HG03565 (cell line): ENCODE results near the gene PRXL2B.
"Not testable (repeated sequence)": the region's sequence is repeated elsewhere in the genome, so short reads cannot be mapped to it uniquely, and the experiment has no call there.

Source experiments
- ATAC-seq: cut with Tn5 transposase; IDR thresholded peaks from one replicate; pipeline ENCODE4 v1.9.1; 2021; ENCODE audit warnings: mild to moderate bottlenecking, moderate library complexity; ENCODE audit not compliant: unreplicated experiment

The PRXL2B gene

DNA sequence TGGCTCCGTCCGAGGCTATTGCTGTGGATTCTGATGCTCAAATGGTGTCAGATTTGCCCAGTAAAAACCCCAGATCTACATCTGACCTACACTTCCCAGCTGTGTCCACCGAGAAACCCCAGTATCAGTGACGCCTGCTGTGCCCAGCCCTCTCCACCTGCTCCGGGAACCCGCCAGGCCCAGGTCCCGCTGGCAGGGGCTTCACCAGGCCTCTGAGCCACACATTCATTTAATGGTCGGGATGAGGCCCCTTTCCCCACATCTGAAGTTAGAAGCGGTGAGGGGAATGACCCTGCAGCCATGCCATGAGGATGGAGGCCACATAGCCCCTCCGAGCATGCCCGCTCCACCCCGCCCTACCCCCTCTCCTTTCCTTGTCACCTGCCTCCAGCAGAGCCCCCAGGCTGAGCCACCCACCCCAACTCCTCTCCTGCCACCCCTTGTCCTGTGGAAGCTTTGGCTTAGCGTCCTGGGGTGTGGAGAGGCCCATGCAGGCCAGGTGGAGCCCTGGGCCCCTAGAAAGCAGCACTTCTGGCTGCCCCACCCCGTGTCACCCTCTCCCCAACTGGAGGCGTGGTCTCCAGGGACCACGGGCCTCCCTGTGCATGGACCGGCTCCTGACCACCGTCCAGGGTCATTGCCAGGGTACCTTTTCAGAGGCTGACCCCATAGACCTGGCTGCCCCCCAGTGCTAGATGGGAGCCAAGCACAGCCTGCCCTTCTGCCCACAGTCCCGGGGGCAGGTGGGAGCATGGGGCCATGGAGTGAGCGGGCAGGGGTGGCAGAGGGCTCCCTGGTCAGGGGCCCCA is 22.4 kb upstream of the PRXL2B start:
- no peak for ATAC-seq

DNA sequence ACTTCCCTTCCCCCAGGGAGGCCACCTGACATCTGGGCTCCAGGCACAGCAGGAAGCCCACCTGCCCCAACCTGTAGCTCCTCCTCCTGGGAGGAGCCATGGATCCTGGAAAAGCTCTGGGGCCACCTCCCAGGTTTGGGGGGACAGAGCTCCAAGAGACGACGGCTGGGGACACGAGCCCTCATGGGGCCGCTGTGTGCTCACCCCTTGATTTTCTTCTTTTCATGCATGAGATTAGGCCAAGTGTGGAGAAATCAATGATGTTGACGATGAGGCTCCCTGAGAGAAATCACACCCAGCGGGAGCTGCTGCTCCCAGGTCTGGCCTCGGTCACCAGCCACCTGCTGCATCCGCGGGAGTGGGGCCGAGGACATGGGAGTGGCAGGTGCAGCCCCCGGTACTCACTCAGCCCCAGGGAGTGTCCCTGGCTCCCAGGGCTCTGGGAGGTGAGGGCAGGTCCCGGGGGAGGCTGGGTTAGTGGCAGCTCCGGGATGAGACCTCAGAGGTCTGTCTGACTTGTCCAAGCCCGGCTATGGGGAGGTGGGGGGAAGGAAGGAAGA is 21.7 kb upstream of the PRXL2B start:
- ATAC-seq: no peak

DNA sequence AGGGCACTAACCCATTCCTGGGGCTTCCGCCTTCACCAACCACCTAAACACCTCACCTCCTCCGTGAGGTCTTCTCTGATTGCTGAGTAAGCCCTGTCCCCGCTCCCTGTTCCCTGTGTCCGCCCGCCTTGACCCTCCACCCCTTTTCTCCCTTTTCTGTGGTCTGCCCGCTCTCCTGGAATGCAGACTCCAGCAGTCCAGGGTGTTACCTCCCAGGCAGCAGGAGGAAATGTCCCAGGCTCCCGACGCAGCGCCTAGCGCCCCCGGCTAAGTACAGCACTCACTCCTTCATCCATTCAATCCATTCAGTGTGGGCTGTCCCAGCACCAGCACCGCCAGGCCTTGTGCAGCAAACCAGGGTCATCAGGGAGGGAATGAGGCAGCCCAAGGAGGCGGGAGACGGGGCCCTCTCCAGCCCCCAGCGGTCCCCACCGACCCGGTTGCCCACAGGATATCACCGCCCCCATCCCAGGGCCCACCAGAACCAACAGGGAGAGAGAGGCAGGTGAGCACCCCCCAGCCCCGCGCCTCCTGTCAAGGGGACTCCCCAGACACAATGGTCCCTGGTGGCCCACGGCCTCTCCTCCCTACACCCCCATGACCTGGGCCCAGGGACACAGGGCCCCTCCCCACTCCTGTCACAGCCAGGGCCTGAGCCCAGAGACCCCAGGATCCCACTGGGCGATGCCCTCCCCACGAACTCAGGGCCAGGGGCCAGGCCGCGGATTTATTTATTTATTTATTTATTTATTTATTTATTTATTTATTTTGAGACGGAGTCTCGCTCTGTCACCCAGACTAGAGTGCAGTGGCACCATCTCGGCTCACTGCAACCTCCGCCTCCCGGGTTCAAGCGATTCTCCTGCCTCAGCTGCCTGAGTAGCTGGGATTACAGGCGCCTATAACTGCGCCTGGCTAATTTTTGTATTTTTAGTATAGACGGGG is 20.2 kb upstream of the PRXL2B start:
- ATAC-seq: no peak

DNA sequence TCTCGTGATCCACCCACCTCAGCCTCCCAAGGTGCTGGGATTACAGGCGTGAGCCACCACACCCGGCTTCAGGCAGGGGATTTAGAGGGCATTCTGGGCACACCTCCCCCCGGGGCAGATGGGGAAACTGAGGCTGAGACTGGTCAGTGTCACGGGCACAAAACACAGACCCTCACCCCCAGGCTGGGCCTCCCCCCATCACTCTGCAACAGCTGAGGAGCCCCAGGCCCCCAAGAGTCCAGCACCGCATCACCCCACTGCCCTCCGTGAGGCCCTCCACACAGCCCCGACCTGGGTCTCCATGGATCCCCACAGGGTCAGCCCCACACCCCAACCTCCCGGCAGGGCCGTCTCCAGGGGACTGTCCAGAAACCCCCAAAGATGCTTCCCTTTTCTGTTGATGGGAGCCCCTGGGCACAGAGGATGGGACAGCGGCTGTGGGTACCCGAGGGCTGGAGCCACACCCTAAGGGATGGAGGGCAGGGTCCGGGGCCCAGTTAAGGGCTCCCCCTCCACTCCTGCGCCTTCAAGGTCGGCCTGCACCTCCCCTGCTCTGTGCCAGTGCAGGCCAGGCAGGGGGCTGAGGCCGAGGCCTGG is 19.4 kb upstream of the PRXL2B start:
- ATAC-seq: no peak

GRCh38 chr1:2568187-2568816 is 18.3 kb upstream of the PRXL2B start:
- ATAC-seq: not testable (repeated sequence)

DNA sequence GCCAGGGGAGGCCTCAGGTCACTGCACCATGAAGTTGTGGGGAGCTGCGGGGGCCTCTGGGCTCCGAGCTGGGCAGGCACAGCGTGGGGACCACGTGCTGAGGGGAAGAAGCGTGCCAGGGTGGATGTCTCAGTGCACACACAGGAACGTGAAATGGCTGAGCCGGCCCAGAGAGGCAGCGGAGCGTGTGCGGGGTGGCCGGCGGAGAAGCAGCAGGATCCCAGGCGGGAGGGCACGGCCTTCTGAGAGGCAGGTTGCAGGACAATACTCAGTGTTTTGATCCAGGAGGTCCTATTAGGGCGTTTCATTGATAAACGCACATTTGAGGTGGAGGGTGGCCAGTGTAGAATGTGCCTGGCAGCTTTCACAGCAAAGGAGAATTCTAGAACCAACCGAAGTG is 17.5 kb upstream of the PRXL2B start:
- ATAC-seq: no peak

DNA sequence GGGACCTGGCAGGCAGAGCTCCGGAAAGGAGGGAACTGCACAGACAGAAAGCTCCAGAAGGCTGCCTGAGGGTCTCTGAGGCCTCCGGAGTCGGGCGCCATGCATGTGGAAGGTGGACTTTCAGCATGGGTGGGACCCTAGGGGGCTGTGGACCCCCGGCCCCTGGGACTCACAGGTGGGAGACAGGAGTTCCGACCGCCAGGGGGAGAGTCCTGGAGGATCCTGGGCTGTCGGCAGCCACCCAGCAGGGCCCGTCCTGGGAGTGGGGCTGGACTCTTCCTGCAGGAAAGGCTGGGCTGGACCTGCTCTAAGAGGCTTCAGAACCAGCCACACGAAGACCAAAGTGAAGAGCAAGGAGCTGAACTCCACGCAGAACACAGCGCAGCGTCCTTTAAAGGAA is 16.9 kb upstream of the PRXL2B start:
- ATAC-seq: not testable (repeated sequence)

DNA sequence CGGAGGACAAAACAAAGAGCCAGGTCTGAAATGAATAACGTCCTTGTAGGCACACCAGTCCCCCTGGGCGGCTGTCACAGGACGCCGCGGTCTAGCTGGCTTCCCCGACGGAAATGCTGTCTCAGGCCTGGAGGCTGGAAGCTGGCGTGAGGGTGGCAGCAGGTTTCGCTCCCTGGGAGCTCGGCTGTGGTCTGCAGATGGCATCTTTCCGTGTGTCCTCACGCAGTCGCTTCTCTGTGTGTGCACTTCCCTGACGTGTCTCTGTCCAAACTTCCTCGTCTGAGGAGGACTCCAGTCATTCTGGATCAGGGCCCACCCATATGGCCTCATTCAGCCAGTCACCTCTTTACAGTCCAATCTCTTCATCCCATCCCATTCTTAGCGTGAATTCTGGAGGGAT is 16.2 kb upstream of the PRXL2B start:
- ATAC-seq: no peak

DNA sequence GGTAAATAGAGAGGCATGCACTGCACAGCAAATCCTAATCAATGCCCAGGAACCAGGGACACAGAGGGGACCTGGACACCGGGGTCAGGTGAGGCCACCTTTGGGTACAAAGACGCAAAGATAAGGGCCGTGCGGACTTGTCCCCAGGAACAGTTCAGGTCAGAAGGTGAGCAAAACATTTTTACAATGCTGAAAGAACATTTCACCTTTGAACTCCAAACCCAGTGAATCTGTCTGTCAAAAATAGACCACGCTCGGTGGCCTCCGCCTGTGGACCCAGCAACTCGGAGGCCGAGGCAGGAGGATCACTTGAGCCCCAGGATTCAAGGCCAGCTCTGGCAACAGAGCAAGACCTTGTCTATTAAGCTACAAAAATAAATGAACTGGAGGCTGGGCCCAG is 15.2 kb upstream of the PRXL2B start:
- ATAC-seq: no peak

DNA sequence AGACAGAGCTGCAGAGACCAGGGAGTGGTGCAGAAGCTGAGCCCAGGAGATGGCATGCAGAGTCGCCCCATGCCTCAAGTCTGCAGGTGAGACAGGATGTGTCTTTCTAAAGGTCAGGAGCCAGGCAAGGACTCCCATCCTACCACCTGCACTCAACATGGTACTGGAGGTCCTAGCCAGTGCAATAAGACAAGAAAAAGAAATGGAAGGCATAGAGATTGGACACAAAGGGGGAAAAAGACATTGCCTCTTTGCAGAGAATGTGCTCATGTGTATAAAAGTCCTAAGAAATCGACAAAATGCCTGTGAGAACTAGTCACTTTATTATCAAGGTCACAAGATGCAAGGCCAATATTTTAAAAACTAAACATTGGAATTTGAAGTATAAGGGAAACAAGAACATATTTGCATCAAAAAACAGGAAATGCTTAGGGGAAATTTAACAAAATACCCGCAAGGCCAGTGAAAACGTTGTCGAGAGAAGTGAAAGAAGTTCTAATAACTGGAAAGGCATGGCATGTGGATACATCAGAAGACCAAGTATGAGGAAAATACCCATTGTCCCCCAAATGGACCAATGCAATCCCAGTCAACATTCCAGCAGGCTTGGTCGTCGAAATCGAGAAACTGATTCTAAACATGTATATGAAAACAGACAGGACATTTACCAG is 13.2 kb upstream of the PRXL2B start:
- no peak for ATAC-seq

GRCh38 chr1:2574350-2574749 is 12.2 kb upstream of the PRXL2B start:
- ATAC-seq: no peak

- no peak for ATAC-seq
These were observed 10.5 kb upstream of the PRXL2B start for GRCh38 chr1:2575801-2576663.

DNA sequence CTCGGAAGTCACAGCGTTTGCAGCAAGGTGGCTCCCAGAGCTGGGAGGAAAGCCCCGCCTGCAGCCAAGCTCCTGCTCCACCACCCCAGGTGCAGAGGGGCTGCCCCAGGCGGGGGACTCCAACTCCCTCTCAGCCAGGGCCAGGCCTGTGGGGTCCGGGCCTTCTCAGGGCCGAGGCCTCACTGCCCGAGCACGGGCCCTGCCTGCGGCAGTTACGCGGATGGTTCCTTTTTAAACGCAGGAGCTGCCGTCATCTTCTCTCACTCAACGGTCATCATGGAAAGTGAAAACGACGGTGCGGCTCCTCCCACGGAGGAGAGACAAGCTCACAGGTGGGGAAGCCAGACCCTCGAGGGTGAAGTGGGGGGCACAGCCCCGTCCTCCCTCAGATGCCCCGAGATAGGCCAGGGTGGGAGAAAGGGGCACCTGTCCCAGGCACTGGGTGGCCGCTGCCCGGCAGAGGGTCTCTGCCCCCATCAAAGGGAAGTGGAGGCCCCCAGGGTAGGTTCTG is 9.0 kb upstream of the PRXL2B start:
- peak; percentile 31 for ATAC-seq

DNA sequence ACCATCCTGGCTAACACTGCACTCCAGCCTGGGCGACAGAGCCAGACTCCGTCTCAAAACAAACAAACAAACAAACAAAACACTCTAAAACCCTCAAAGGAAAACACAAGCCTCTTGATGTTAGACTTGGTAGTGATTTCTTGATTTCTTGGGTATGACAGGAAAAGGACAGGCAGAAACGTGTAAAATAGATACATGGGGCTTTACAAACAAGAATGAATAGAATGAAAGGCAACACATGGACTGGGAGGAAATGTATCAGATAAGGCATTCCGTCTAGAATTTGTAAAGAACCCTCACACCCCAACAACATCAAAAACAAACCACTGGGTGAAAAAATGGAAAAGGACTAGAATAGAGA is 7.8 kb upstream of the PRXL2B start:
- no peak for ATAC-seq

- ATAC-seq: no peak
These were observed 5.9 kb upstream of the PRXL2B start for GRCh38 chr1:2580691-2581090.

- ATAC-seq: no peak
These were observed 4.2 kb upstream of the PRXL2B start for GRCh38 chr1:2582391-2582790.

DNA sequence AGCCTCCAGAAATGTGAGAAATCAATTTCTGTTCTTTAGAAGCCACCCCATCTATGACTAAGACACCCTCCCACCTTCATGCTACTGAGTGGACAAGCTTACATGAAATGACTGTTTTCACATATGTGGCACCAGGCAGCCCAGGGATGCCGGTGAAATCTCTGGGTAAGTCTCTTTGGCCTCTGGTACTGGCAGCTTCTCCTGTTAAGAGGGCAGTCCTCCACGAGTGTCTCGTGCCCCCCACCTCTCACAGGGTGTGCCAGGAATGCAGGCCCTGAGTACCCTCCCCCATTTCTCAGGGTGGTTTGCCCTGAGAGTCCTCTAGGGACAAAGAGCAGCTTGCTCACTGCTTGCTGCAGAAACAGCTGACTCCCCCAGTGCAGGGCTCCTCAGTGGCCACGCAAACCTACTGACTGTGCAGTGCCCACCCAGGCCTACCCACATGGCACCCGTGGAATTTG is 3.2 kb upstream of the PRXL2B start:
- no peak for ATAC-seq

- no peak for ATAC-seq
These were observed 2.7 kb upstream of the PRXL2B start for GRCh38 chr1:2583871-2584351.
